NOMO-1 treated with dmso at 0.1 percent for 144 hours (cell line): ENCODE data around the gene GAGE13.
"Not testable (repeated sequence)": the region's sequence is repeated elsewhere in the genome, so short reads cannot be mapped to it uniquely, and the experiment has no call there.

Source experiments
- DNase-seq: peaks from one replicate; lab custom pipeline; 2025; ENCODE audit not compliant: unreplicated experiment; lab: John Stamatoyannopoulos, UW

The GAGE13 gene

DNA sequence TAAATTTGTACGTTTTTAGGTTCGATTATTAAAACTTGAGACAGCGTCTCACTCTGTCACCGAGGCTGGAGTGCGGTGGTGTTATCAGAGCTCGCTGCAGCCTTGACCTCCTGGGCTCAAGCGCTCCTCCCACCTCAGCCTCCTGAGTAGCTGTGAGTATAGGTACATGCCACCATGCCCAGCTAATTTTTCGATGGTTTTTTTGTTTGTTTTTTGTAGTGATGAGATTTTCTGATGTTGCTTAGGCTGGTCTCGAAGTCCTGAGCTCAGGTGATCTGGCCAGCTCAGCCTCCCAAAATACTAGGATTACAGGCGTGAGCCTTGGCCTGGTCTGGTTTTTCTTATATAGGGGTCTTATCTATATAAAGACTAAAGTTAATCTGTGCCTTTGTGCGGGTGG is 961 bp upstream of the GAGE13 start:
- not testable (repeated sequence) for DNase-seq

DNA sequence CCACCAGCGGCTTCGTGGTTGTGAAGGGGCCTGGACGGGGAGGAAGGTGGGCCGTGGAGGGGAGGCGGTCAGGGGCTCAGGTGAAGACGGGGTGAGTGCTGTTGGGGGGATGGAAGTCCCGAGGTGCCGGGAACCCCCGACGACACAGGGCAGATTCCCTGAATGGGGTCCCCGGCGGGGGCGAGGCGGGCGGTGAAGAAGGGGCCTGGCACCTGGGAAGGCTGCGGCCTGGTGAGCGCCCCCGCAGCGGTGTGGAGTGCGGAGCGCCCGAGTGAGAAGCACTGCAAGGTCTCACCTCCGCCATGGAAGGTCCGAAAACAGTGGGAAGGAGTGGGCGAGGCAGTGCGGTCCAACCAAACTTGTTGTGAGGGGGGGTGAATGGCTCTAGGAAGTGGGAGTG is 459 bp downstream of the GAGE13 start:
- DNase-seq = not testable (repeated sequence)

DNA sequence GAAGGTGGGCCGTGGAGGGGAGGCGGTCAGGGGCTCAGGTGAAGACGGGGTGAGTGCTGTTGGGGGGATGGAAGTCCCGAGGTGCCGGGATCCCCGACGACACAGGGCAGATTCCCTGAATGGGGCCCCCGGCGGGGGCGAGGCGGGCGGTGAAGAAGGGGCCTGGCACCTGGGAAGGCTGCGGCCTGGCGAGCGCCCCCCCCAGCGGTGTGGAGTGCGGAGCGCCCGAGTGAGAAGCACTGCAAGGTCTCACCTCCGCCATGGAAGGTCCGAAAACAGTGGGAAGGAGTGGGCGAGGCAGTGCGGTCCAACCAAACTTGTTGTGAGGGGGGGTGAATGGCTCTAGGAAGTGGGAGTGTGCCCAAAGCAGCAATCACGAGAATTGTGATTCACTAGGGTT is 10.1 kb downstream of the GAGE13 start:
- DNase-seq = not testable (repeated sequence)

DNA sequence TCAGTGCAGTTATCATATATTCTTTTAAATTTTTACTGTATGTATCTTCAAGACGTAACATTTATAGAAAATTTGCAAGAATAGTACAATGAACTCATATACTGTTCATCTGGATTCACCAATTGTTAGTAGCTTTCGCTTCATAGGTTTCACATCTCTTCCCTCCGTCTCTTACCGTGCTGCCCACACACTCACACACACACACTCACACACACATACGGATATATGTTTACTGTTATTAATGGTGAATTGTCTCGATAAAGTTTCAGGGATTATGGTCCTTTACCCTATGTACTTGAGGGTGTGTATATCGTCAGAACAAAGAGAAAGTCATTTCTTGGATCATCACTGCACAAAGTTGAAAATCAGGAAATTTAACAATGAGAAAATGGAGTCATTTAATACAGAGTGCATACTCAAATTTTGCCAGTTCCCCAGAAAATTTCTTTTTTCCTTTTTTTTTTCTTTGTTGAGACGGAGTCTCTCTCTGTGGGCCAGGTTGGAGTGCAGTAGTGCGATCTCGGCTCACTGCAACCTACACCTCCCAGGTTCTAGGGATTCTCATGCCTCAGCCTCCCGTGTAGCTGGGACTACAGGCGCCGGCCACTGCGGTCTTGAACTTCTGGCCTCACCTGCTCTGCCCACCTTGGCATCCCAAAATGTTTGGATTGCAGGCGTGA is 13.3 kb downstream of the GAGE13 start:
- not testable (repeated sequence) for DNase-seq

DNA sequence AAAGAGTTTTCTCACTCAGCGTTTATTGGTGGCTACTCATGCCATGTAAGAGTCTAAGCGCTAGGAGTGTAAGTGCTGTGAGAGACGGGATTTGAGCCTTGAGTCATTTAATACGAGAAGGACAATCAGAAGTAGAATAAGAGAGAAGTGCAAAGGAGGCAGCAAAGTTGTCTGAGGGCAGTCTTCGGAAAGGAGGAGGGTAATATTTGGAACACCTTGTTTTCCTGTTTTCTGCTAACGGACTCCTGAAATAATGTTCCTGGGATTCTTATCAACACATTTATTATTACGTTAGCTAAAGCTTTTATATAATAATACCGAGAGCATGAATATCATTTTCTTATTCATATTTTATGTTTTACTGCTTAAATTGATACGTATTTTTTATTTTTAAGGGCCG is 14.0 kb downstream of the GAGE13 start:
- not testable (repeated sequence) for DNase-seq

DNA sequence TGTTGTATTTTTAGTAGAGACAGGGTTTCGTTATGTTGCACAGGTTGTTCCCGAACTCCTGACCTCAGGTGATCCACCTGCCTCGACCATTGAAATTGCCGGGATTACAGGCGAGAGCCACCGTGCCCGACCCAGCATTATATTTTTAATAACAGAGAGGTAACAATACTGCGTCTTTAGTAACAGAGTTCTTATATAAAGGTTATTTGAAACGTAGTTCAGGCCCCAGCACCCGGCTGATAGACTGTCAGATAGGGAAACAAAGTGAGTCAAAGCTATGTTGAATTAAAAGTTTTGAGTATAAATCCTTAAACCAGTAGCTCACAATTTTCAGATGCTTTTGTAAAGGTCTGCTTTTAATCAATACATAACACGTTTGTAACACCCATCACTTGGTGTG is 14.8 kb downstream of the GAGE13 start:
- not testable (repeated sequence) for DNase-seq
